A172 (cell line): ENCODE measurements around the gene ZNF679. TPM values are rescaled to one million over a fixed set of nuclear protein-coding genes. Genes with fewer than 3 reads are reported as not detected.
"Not testable (repeated sequence)": the region's sequence is repeated elsewhere in the genome, so short reads cannot be mapped to it uniquely, and the experiment has no call there.

ENCODE experiments used
- DNase-seq: peaks from one replicate; pipeline ENCODE4 v3.0.0-alpha.2; 2015; ENCODE audit warnings: low spot score
- total RNA-seq: library from RNA; depleted of rRNA; stranded (reverse); fragments of >200 nt; shearing (Covaris generic); gene quantifications from 2 replicates; pipeline ENCODE4 v1.2.3, GENCODE V29; 2014; rRNA removed

ZNF679 gene
- not detected in 2 replicates for total RNA-seq

DNA sequence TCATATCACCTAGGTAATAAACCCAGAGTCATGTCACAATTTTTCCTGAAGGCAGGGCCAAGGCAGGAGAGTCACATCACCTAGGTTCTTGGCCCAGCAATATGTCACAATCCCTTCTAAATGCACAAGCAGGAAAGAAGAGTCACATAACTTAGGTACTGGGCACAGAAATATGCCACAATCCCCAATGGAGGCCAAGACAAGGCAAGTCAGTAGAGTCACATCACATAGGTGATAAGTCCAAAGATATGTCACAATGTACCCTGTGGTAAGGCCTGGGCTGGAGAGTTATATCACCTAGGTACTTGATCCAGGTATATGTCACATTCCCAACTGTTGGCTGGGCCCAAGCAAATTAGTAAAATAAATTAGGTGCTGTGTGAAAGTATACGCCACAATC lies at the start of gene ZNF679:
Gene ZNF679, plus strand, starts transcription at position 301 of the 400 bp plus-strand sequence. CDS start 20,644 bp downstream, outside the sequence.
- not testable (repeated sequence) for DNase-seq

DNA sequence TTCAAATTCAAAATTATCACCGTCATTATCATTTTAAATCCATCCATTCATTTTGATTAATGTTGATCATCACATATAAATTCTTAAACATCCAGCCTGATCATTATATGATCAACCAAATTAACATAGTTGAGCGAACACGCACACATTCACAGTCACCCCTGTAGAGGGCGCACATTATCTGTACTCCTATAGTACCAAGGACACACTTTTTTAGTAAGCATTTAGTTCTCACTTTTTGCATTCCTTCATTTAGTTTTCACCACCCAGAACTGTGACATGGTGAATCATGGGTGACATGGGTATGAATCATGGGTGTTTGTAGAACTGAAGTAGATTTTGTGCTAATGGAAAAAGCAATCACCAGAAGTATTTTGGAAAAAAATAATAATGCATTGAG lies 47.3 kb upstream of the ZNF679 start:
- DNase-seq, result no peak

GRCh38 chr7:64181586-64181985 lies 46.7 kb upstream of the ZNF679 start:
- DNase-seq, result no peak

DNA sequence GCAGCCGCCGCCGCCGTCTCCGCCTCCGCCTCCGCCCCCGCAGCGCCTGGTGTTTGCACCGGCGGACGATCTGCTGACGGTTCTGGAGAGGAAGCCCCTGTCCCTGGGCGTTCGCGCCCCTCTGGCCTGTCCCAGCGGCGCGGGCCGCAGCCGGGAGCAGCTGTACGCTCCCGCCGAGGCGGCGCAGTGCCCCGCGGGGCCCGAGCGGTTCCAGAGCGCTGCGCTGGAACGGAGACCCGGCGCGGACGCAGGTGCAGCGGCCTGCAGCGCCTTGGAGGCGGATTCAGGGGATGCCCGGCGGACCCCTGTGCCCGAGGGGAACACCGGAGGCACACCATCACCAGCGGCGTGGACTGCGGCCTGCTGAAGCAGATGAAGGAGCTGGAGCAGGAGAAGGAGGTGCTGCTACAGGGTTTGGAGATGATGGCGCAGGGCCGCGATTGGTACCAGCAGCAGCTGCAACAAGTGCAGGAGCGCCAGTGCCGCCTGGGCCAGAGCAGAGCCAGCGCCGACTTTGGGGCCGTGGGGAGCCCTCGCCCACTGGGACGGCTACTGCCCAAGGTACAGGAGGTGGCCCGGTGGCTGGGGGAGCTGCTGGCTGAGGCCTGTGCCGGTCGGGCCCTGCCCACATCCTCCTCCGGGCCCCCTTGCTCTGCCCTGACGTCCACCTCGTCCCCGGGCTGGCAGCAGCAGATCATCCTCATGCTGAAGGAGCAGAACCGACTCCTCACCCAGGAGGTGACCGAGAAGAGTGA lies 46.1 kb upstream of the ZNF679 start:
- no peak for DNase-seq

DNA sequence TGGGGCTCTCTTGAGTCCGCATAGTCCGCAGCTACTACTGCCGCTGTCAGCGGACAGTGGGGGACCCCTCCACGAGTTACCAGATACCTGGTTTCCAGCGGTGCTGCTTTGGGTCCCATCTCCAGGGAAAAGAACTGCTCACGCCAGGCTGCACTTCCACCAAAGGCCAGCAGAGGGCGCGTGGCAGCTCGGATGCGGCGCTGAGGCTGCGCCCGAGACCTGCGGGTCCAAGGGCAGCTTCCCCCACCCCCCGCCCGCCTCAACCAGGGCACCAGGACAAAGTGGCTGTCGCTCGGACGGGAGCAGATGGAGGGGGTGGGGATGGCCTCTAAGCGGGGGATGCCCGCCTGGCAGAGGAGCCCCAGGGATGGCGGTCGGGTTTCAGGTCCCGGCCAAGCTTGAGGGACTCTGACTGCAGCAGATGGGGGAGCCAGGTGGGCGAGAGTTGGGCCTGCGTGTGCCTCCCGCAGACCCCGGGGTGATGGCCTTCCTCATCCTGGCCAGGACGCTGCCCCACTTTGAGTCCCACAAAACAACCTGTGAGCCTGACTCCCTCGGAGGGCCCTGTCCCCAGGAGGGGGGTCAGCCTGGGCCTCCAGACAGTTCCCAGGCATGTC lies 45.0 kb upstream of the ZNF679 start:
- DNase-seq, result no peak

DNA sequence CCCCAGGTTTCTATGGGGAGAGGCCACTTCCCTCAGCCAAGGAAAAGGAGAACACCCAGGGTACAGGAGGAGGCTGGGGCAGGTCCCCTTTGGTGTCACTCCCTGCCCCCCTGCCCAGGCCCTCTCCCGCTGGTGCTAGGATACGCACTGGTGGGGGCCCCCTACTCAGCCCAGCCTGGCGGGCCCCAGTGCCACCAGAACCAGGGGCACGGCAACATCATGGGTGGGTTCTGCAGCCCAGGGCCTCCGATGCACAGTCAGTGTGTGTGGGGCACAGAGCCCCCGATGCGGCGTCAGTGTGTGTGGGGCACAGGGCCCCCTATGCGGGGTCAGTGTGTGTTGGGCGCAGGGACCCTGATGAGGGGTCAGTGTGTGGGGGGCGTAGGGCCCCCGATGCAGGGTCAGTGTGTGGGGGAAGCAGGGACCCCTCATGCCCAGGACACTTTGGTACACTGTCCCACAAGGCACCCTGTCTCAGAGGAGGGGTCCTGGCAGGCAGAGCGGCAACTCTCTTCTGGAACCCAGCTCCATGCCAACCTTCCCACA lies 44.4 kb upstream of the ZNF679 start:
- no peak for DNase-seq

- no peak for DNase-seq
Observed at GRCh38 chr7:64184376-64184775, 43.9 kb upstream of the ZNF679 start.

DNA sequence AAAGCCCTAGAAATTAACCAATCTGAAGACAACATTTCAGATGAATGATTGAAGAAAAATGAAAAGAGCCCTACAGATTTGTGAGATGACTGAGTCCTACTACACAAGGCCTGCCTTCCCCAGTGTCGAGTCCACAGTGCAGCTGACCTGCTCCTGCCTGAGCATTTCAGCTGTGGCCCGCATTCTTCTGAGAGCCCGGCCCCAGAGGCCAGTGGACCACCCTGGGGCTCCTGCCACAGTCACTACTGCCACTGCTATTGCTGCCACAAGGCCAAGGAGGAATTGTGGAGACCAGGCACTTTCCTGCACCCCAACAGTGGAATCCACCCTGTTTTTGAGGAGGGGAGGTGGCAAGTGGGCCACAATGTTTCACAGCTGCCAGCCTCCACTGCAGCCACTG lies 40.9 kb upstream of the ZNF679 start:
- no peak for DNase-seq

- no peak for DNase-seq
Observed at GRCh38 chr7:64192148-64192704, 36.0 kb upstream of the ZNF679 start.

DNA sequence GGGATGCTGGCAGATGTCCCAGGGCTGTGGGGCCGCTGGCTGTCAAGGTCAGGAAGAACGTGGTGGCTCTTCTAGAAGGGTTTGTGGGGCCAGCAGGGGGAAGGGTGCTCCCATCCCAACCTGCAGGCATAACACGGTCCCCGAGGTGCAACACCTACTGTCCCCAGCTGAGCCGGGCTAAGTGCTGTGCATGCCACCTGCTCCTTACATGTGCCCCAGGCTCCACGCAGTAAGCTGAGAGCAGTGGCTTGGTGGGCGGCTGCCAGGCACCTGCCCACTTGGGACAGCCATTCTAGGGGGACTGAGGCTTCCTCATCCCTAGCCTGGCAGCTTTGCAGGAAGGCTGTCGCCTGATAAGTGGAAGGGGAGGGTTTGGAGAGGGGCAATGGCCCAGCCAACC lies 35.5 kb upstream of the ZNF679 start:
- DNase-seq, result no peak

DNA sequence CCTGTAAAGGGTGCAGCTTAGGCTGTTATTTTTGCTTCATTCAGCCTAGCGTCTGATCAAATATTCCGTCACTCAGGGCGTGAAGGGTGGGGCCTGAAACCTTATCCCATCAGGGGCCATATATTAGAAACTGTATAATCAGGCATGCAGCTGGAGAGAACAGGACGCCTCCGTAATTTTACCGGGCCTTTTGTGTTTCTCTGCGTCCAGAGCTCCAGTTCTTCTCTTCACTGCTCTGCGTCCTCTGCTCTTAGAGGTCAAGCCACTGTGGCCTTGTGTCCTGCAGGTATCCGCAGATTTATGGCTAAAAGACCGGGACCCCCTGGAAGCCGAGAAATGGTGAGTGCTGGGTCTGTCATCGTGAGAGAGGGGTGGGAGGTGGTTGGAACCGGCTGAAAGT lies 21.4 kb upstream of the ZNF679 start, which contains the start of gene ZNF735:
Gene ZNF735, plus strand, starts transcription at position 301 of the 400 bp plus-strand sequence. Its CDS starts 0 bp downstream, at position 301.
- no peak for DNase-seq

DNA sequence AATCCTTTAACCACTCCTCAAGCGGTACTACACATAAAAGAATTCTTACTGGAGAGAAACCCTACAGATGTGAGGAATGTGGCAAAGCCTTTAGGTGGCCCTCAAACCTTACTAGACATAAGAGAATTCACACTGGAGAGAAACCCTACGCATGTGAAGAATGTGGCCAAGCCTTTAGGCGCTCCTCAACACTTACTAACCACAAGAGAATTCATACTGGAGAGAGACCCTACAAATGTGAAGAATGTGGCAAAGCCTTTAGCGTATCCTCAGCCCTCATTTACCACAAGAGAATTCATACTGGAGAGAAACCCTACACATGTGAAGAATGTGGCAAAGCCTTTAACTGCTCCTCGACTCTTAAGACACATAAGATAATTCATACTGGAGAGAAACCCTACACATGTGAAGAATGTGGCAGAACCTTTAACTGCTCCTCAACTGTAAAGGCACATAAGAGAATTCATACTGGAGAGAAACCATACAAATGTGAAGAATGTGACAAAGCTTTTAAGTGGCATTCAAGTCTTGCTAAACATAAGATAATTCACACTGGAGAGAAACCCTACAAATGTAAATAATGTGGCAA lies 8.5 kb upstream of the ZNF679 start:
- not testable (repeated sequence) for DNase-seq

GRCh38 chr7:64223366-64223765 lies 4.9 kb upstream of the ZNF679 start:
- DNase-seq, result no peak

DNA sequence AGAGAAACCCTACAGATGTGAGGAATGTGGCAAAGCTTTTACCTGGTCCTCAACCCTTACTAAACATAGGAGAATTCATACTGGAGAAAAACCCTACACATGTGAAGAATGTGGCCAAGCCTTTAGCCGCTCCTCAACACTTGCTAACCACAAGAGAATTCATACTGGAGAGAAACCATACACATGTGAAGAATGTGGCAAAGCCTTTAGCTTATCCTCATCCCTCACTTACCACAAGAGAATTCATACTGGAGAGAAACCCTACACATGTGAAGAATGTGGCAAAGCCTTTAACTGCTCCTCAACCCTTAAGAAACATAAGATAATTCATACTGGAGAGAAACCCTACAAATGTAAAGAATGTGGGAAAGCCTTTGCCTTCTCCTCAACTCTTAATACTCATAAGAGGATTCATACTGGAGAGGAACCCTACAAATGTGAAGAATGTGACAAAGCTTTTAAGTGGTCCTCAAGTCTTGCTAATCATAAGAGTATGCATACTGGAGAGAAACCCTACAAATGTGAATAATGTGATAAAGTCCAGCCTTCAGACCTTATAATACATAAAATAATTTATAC lies 38.2 kb downstream of the ZNF679 start:
- DNase-seq, result no peak

DNA sequence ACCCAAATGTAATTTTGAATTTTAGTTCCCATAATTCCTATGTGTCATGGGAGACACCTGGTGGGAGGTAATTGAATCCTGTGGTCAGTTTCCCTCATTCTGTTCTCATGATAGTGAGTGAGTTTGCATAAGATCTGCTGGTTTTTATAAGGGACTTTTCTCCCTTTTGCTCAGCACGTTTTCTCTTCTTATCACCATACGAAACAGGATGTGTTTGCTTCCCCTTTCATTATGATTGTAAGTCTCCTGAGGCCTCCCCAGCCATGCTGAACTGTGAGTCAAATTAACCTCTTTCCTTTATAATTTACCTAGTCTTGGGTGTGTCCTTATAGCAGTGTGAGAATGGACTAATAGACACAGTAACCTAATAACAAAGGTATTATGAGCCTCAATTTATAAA lies 49.4 kb downstream of the ZNF679 start:
- DNase-seq, result no peak

DNA sequence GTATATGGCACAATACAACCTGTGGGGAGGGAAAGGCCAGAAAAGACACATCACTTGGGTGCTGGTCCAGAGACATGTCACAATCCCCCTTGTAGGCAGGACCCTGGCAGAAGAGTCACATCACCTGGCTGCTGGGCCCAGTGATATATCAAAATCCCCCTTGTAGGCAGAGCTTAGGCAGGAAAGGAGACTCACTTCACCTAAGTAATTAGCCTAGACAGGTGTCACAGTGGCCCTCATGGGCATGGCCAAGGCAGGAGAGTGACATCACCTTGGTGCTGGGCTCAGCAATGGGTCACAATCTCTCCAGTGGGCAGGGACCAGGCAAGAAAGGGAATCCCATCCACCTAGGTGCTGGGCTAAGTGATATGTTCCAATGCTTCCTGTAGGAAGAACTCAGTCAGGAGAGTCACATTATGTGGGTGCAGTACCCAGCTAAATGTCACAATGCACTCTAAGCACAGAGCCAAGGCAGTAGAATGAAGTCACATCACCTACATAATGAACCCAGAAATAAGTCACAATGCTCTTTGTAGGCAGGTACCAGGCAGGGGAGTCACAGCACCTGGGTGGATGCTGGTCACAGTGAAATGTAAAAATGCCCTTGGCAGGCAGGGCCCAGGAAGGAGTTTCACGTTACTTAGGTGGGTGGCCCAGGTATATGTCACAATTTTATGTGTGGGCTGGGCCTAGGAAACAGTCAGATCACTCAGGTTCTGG lies 66.6 kb downstream of the ZNF679 start:
- no peak for DNase-seq

- DNase-seq, result not testable (repeated sequence)
Observed at GRCh38 chr7:64297418-64297817, 69.1 kb downstream of the ZNF679 start.

DNA sequence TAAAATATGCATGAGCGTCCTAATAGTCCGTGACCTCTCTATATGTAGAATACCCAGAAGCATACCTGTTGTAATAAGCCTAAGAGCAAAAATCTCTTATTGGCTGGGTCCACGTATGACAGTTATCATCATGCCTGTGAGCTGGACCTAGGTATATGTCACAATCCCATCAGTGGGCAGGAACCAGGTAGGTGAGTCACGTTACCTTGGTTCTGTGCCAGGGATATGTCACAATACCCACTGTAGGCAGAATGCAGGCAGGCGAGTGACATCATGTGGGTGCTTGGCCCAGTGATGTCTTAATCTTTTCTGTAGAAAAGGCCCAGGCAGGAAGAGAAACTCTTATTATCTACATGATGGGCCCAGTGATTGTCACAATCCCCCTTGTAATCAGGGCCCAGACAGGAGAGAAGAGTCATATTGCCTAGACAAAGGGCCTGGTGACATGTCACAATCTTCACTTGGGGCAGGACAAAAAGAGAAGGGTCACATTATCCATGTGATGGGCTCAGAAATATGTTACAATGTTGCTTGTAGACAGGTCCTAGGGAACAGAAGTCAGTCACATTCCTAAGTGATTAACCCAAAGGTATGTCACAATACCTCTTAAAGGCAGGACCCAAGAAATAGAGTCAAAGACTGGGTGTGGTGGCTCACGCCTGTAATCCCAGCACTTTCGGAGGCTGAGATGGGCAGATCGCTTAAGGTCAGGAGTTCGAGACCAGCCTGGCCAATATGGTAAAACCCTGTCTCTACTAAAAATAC lies 72.5 kb downstream of the ZNF679 start:
- no peak for DNase-seq

DNA sequence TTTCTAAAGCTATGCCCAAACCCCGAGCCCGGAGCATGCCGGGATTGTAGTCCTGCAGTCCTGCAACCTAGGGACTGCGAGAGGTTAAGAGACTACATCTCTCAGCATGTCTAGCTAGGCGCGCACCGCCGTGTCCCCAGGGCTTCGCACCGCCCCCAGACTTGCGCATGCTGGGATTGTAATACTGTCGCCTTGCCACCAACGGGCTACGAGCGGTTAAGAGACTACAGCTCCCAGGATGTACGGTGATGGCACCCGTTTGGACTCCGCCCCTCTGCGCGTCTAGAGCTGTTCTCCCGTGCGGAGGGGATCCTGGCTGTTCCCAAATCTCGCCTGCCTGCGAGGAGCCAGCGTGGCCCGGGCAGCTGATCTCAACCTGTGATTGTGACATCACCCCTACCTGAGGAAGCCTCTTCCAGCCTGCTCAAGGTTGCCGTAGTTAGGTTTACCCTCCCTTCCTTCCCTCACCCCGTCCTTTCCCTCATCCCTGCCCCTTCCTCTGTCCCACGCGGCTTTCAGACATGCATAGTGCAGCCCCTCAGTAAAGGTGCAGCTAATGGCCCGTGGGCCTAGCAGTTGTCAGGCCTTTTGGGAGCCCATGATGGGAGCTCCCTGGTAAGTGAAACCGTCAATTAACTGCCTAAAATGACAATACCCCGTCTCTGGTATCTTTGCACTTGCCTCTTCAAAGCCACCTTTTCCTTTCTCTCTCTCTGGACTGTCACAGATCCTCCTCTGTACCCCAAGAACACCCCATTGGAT lies 79.2 kb downstream of the ZNF679 start:
- no peak for DNase-seq

DNA sequence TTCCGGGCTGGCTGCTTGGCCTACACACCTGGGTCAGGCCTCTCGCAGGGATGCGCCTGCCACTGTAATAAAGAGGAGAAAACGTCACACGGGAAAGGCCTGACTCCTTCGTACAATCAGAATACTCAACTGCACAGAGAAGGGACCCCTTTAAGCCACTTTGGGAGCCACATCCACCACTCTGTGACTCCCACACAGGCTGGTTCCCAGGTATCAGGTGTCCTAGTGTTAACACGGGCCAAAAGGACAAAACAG lies 79.7 kb downstream of the ZNF679 start:
- no peak for DNase-seq
